Small intestine (tissue), 7 donors: Measurements from ENCODE around the gene SERPINB12. TPM values are rescaled to one million over a fixed set of nuclear protein-coding genes. Genes with fewer than 3 reads are reported as not detected.

Experiments
- DNase-seq, 2 donors: peaks; one replicate each; pipeline versions ENCODE4 v3.0.0 to v3.0.0-alpha.2; 2013
- FAIRE-seq: peaks from 2 replicates; lab custom pipeline; 2012; peaks lifted over from hg19 to GRCh38; lab: Jason Lieb, UNC
- H3K27ac ChIP-seq, 3 donors: one replicate each; pipeline ENCODE4 v1.5.1; 2013; ENCODE audit warnings: low read length in 2 of 3, mild to moderate bottlenecking in 2 of 3, control low read depth in 1 of 3, inconsistent platforms in 1 of 3, low read depth in 1 of 3, moderate library complexity in 1 of 3
- H3K27me3 ChIP-seq, 3 donors: one replicate each; pipeline ENCODE4 v1.6.1; 2013; ENCODE audit warnings: low read length in 3 of 3, inconsistent platforms in 1 of 3; ENCODE audit not compliant: control insufficient read depth in 3 of 3, insufficient read depth in 3 of 3
- H3K36me3 ChIP-seq, 3 donors: one replicate each; pipeline ENCODE4 v1.6.1; 2013; ENCODE audit warnings: low read length in 3 of 3, inconsistent platforms in 1 of 3, low read depth in 1 of 3, mild to moderate bottlenecking in 1 of 3, moderate library complexity in 1 of 3; ENCODE audit not compliant: control insufficient read depth in 3 of 3, insufficient read depth in 2 of 3
- H3K4me1 ChIP-seq, 3 donors: one replicate each; pipeline ENCODE4 v1.6.1; 2013; ENCODE audit warnings: low read length in 2 of 3, inconsistent platforms in 1 of 3, low read depth in 1 of 3, mild to moderate bottlenecking in 1 of 3, moderate library complexity in 1 of 3; ENCODE audit not compliant: control insufficient read depth in 3 of 3, insufficient read depth in 2 of 3
- H3K4me3 ChIP-seq, 3 donors: one replicate each; pipeline ENCODE4 v1.5.1; 2013; ENCODE audit warnings: low read length in 3 of 3, control low read depth in 1 of 3, inconsistent platforms in 1 of 3, low read depth in 1 of 3, mild to moderate bottlenecking in 1 of 3, moderate library complexity in 1 of 3
- H3K9me3 ChIP-seq, 2 donors: one replicate each; pipeline ENCODE4 v1.6.1; 2013; ENCODE audit warnings: low read depth in 1 of 2, low read length in 1 of 2; ENCODE audit not compliant: control insufficient read depth in 2 of 2, insufficient read depth in 1 of 2
- WGBS, 3 donors: extraction: QIAGEN DNeasy Blood & Tissue Kit; methylation state at CpG; one replicate each; pipeline ENCODE4 v1.1.7; 2013; 5-methylcytosine and 5-hydroxymethylcytosine counted together
- polyA plus RNA-seq, 4 donors: library from polyadenylated mRNA; stranded (reverse) in 3 of 4; unstranded in 1 of 4; fragments of 200-250 nt in 3 of 4; fragments of 120-200 nt in 1 of 4; gene quantifications; one replicate each; pipeline versions ENCODE4 v1.2.1 to v1.2.3, GENCODE V29; 2013
- donor health status: healthy with polysubstance abuse.
- donor health status: control.
- donor health status: control.
- donor health status: Bipolar disorder and iron deficiency.
- donor health status: healthy.

The SERPINB12 gene
- polyA plus RNA-seq, 4 donors, result not detected

GRCh38 chr18:63617049-63617914 is 75.1 kb downstream of the SERPINB12 start:
- H3K27me3 ChIP-seq, result no peaks in the 10 kb centered on the region
- WGBS, 3 donors, result 10 to 20% (median 17%) methylated on average over 3 of the region's 3 CpGs
- DNase-seq (no peak), FAIRE-seq (no peak)
- H3K36me3 ChIP-seq, result no peaks in the 10 kb centered on the region
- H3K4me3 ChIP-seq, result no peak overlapping the region
- H3K9me3 ChIP-seq, result peaks cover 0 to 7% of the 10 kb centered on the region in 2 donors
- H3K4me1 ChIP-seq, result no peaks in the 10 kb centered on the region
- no peak overlapping the region for H3K27ac ChIP-seq

GRCh38 chr18:63617915-63618234 is 75.7 kb downstream of the SERPINB12 start:
- WGBS, 3 donors, result 80 to 97% (median 85%) methylated on average over 2 of the region's 2 CpGs
- H3K36me3 ChIP-seq, result no peaks in the 10 kb centered on the region
- FAIRE-seq, result no peak

More at GRCh38 chr18:63617915-63618234, 75.7 kb downstream of the SERPINB12 start:
- no peak overlapping the region for H3K27ac ChIP-seq
- H3K9me3 ChIP-seq, result peaks cover 0 to 9% of the 10 kb centered on the region in 2 donors
- H3K27me3 ChIP-seq, result no peaks in the 10 kb centered on the region
- H3K4me1 ChIP-seq, result no peaks in the 10 kb centered on the region
- no peak overlapping the region for H3K4me3 ChIP-seq
- DNase-seq, result no peak

Other genes with a start within 250 kb of the SERPINB12 start
- 1 to 10 TPM in 3 of 4 donors, under 1 TPM in 1; 0.89 to 7.2 (median 3.8) TPM for gene BCL2, start 222.6 kb upstream of the SERPINB12 start, polyA plus RNA-seq
- 10 to 100 TPM in 2 of 4 donors, 1 to 10 TPM in 2; 5.8 to 40.6 (median 16.2) TPM for gene KDSR, start 175.2 kb upstream of the SERPINB12 start, polyA plus RNA-seq
- 10 to 100 TPM; 27.2 to 61.7 (median 33.7) TPM for gene VPS4B, start 119.9 kb upstream of the SERPINB12 start, polyA plus RNA-seq
- 10 to 100 TPM in 2 of 4 donors, 1 to 10 TPM in 1, under 1 TPM in 1; 0.22 to 13.2 (median 6.8) TPM for gene SERPINB5, start 65.4 kb upstream of the SERPINB12 start, polyA plus RNA-seq
- not detected for gene SERPINB13, start 45.0 kb downstream of the SERPINB12 start, polyA plus RNA-seq
- not detected for gene SERPINB4, start 101.9 kb downstream of the SERPINB12 start, polyA plus RNA-seq
- gene SERPINB3, start 119.5 kb downstream of the SERPINB12 start, polyA plus RNA-seq, result under 1 TPM in 2 of 4 donors, not detected in 2; 0.06 to 0.81 TPM
- gene SERPINB11, start 160.6 kb downstream of the SERPINB12 start, polyA plus RNA-seq, result not detected
- not detected for gene SERPINB7, start 233.0 kb downstream of the SERPINB12 start, polyA plus RNA-seq